ENCODE results near the gene ADH4. TPM values are rescaled to one million over a fixed set of nuclear protein-coding genes. Genes with fewer than 3 reads are reported as not detected.
"Not testable (repeated sequence)": the region's sequence is repeated elsewhere in the genome, so short reads cannot be mapped to it uniquely, and the experiment has no call there.

The ADH4 gene
- total RNA-seq, 1 experiment from 2014 or later: not detected

DNA sequence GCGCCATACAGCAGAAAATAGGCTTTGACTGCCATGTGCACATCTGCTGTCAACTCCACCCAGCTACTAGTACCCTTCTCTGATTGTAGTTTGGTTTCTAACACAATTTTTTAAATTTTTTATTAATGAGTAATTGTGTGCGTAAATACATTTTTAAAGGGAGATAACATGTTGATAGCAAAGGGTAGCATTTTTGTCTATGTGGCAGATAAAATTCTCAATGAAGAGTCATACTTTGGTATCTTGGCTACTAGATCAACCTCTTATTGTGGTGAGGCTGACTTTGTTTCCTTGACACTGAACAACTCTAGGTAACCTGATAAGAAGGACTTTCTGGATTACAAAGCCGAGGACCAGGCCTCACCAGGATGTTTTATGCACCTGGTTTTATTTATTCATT is 9.5 kb downstream of the ADH4 start:
- no peak for DNase-seq (ENCODE audit: low read depth)

DNA sequence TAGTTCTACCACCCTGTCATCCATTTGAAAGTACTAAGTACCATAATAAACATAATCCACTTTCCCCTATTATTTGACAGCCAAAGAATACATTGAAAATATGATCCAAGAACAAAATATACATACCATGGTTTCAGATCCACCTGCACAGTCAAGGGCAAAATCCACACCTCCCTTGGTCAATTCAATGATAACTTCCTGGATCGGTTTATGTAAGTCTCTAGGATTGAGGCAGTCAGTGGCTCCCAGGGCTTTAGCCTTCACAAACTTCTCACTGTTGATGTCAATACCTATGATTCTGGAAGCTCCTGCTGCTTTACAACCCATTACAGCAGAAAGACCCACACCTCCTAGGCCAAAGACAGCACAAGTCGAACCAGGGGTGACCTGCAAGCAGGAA is 12.7 kb downstream of the ADH4 start:
- DNase-seq (ENCODE audit: low read depth): no peak

DNA sequence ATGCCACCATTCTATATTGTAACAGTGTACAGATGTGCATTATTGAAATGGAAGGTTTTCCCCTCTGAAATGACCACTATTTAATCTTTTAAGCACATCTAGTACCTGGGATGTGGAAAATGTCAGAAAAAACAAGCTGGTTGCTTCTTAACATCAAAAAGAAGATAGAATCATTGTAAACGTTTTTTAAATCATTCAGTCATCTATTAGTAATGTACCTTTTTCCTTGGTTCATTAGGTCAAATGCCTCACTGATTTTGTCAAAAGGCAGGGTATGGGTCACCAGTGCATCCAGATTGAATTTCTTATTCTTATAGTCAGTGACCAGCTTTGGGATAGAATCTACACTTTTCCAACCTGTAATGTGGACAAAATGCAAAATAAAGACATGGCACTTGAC is 17.7 kb downstream of the ADH4 start:
- DNase-seq (ENCODE audit: low read depth): no peak

DNA sequence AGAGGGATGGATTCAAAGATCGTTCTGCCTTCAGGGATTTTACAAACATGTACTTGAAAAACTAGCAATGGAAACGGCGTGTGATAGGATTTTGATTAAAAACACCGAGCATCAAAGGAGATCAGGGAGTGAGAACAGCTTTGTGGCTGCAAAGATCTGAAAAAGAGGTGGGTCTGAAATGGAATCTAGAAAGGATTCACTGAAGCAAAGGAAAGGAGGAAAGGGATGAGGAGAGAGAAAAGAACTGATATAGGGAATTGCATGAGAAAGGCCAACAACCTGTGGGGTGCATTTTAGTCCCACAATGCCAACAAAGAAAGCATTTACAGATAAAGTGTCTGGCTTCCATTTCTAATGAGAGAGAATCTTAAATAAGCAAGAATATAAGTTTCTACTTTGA is 23.1 kb downstream of the ADH4 start:
- no peak for DNase-seq (ENCODE audit: low read depth)

DNA sequence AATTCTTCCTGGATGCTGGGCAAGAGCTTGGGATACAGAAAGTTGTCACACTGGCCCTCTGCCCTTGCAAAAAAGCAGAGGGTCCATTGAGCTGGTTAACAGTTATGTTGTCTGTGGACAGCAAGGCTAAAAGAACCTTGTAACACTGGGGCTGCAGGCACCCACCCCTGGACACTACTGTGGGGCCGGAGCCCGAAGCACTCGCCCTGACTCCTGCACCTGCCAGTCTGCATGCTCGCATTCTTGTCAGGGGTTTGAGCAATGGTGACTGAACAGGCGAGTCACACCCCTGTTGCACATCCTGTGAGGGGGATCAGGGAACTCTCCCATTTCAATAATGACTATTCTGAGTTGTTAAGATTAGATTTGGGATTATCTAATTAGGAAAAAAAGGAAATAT is 23.6 kb downstream of the ADH4 start:
- DNase-seq (ENCODE audit: low read depth): no peak

DNA sequence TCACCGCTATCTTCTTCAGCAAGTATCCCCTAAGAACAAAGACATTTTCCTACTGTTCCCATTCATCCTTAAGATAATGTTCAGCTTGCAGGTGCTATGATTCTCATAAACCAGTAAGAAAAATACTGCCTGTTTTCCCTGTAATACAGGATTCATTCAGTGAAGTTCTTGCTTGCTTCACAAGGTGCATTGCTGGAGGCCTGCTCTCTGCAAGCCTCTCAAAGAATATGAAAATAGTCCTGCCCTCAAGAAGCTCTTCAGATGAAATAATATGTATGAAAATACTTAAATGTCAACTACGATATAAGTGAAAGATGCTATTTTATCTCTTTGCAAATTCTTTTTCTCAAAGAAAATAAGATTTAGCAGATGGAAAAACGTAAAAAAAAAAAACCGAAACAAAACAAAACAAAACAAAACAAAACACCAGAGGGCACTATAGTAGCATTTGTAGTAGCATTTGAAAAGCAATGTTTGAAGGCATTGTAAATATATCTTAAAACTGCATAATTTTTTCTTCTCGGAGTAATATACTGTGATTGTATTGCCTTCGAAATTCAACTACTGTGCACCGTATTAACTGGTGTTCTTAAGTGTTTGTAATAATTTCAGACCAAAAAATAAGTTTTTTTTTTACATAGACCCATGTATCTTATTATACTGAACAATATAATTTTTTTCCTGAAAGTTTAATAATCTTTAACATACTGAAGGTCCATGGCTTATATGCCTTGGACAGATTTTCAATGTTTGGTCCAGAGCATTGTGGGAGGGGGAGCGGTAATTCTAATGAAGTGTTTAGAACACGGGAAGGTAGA is 26.0 kb downstream of the ADH4 start:
- peak; percentile 19 for DNase-seq (ENCODE audit: low read depth)

DNA sequence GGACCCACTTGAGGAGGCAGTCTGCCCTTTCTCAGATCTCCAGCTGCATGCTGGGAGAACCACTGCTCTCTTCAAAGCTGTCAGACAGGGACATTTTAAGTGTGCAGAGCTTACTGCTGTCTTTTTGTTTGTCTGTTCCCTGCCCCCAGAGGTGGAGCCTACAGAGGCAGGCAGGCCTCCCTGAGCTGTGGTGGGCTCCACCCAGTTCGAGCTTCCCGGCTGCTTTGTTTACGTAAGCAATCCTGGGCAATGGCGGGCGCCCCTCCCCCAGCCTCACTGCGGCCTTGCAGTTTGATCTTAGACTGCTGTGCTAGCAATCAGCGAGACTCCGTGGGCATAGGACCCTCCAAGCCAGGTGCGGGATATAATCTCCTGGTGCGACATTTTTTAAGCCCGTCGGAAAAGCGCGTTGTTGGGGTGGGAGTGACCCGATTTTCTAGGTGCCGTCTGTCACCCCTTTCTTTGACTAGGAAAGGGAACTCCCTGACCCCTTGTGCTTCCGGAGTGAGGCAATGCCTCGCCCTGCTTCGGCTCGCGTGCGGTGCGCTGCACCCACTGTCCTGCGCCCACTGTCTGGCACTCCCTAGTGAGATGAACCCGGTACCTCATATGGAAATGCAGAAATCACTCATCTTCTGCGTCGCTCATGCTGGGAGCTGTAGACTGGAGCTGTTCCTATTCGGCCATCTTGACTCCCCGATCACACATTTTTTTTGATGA is 26.8 kb downstream of the ADH4 start:
- not testable (repeated sequence) for DNase-seq (ENCODE audit: low read depth)

DNA sequence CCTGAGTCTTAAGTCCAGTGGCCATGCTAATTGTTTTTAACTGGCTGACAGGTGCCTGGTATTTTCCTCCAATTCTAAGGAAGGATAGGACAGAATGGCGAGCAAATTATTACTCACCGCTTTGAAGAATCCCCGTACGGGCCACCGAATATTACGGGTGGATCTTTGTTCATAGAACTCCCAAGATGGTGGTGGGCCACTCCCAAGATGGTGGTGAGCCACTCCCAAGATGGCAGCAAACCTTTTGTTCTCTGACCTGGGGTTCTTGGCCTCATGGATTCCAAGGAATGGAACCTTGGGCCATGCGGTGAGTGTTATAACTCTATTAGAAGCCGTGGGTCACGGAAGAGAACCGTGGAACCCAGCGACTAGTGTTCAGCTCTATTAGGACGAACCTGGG is 34.8 kb downstream of the ADH4 start:
- not testable (repeated sequence) for DNase-seq (ENCODE audit: low read depth)

DNA sequence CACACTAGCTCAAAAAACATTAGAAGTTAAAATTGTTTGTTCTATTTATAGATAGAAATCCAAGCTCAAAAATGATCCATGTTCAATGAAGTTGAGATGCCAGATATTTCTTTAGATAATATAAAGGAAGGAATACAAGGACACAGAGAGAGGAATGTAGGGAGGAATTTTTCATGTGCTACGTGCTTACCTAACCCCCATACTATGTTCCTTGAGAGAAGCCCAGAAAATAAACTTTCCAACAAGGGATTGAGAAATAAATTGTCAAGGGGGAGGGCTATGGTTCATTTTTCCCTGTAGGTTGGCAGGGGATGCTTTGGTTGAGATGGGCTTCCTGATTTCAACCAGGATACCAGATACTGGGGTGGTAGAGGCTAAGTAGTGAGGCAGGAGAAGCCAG is 39.9 kb downstream of the ADH4 start:
- DNase-seq (ENCODE audit: low read depth): no peak

DNA sequence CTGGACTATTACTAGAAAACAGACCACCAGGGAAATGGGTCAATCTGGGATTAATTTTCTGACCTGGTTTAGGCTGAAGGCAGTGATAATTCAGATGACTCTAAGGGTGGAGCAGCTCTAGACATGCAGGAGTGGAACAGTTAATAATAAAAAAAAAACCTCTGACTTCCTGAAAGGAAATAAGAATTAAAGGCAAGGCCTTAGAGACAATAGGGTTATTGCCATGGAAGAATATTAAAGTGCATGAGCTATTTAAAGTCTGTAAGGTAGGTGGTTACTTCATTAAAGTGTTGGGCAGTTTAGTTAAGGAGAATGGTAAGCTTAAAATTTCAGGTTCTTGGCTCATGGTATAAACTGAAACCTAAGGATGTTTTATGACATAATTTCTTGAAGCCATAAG is 40.9 kb downstream of the ADH4 start:
- DNase-seq (ENCODE audit: low read depth): no peak

DNA sequence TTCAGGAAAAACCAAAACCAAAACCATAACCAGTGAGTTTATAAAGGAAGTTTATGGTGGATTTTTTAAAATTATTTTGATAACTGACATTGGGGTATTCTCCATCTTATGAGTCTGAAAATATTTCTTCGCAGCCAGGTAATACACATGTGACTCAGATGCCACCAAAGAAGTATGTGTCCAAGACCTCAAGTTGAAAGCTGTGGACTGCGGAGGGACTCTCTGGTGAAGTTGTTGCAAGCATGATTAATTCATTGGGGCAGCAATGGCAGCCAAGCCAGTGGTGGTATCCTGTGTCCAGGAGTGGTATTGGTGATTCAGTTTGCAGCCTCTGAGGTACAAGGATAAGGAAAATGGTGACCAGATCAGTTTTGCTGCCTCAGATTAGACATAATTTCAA is 41.5 kb downstream of the ADH4 start:
- DNase-seq (ENCODE audit: low read depth): peak; percentile 64

DNA sequence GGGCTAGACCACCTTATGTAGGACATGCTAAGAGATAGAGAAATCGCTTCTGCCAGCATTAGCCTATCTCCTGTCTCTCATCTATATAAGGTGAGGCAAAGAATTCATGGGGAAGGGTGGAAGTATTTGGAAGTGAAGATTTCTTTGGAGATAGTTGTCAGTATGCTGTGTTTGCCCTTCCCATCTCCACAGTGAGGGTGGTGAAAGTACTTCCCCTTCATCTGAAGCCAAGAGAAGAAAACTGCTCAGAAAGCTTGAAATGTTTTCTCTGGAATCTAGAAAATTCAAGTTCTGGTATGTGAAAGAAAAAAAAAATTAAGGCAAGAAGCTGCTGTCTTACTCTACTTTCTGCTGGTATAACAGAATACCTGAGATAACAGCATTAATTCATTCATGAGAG is 43.2 kb downstream of the ADH4 start:
- DNase-seq (ENCODE audit: low read depth): no peak

DNA sequence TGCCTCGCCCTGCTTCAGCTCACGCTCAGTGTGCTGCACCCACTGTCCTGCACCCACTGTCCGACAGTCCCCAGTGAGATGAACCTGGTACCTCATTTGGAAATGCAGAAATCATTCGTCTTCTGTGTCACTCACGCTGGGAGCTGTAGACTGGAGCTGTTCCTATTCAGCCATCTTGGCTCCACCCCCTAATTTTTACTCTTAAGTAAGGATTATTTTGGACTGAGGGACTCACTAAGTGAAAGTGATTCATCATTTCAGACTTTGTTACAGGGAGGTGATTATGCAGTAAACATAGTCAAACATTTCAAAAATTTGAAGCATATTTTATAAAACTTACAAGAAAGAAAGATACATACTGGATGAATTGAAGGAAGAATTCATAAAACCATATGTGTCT is 44.3 kb downstream of the ADH4 start:
- not testable (repeated sequence) for DNase-seq (ENCODE audit: low read depth)

DNA sequence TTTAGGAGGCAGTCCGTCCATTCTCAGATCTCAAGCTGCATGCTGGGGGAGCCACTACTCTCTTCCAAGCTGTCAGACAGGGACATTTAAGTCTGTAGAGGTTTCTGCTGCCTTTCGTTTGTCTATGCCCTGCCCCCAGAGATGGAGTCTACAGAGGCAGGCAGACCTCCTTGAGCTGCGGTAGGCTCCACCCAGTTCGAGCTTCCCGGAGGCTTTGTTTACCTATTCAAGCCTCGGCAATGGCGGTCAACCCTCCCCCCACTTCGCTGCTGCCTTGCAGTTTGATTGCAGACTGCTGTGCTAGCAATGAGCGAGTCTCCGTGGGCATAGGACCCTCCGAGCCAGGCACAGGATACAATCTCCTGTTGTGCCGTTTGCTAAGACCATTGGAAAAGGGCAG is 44.8 kb downstream of the ADH4 start:
- no peak for DNase-seq (ENCODE audit: low read depth)

DNA sequence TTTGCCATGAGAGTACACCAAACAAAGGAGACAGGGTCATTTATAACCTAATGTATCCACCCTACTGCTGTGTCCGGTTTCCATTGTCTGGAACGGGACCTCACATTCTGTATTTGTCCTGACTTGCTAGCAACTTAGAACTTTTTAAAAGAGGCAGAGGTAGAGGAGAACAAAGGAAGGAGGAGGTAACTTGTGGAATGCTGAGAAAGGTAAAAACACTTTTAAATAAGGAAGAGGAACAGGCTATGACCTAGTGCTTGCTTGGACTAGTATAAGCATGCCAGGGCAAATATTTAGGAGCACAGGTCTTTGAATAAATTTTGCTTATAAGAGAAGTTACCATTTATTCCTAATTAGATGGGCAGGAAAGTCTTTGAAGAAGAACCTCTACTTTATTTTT is 52.3 kb downstream of the ADH4 start:
- not testable (repeated sequence) for DNase-seq (ENCODE audit: low read depth)

DNA sequence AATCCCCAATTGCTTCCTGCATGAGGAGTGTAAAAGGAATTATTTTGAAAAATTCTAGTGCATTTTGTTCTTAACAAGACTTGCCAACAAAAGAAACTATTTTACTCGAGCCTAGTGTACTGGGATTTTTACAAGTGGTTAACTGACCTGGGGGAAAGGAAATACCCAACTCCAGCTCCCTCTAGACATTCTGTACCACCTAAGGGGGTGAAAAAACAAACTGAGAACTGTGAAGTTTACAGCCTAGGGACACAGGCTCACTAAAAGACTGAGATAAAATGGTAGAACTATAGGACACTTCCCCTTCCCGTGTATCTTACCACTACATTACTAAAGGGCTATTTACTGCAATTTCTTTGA is 52.9 kb downstream of the ADH4 start:
- peak; percentile 11 for DNase-seq (ENCODE audit: low read depth)

DNA sequence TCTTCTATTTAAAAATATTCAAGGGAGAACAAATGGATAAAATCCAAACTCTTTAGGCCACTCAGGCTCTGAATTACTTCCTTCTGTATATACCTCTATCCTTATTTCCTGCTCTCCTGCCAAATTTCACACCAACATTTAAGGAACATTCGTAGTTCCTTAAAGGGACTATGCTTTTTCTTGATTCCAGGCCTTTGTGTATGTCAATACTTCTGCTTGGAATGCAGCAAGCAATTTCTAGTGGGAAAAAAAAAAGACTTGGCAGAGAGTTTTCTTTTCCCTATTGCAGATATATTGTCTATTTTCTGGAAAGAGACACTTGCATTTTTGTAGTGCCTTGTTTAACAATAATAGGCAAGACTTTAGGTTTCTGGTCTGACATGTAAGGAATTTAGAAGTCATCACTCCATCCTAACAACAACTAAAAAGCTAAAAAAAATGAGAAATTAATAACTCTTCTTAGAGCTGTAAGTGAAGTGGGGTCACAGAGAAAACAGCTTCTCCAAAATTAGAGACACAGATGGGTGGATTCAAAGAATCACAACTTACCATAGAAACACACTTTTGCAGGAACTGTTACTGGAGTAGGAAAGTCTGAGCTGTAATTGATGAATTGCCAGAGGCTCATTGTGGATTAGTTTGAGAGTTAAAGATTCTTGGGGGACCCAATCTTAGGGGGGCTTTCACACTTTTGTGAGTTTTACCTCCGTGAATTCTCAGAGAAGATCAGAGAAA is 53.4 kb downstream of the ADH4 start:
- no peak for DNase-seq (ENCODE audit: low read depth)

DNA sequence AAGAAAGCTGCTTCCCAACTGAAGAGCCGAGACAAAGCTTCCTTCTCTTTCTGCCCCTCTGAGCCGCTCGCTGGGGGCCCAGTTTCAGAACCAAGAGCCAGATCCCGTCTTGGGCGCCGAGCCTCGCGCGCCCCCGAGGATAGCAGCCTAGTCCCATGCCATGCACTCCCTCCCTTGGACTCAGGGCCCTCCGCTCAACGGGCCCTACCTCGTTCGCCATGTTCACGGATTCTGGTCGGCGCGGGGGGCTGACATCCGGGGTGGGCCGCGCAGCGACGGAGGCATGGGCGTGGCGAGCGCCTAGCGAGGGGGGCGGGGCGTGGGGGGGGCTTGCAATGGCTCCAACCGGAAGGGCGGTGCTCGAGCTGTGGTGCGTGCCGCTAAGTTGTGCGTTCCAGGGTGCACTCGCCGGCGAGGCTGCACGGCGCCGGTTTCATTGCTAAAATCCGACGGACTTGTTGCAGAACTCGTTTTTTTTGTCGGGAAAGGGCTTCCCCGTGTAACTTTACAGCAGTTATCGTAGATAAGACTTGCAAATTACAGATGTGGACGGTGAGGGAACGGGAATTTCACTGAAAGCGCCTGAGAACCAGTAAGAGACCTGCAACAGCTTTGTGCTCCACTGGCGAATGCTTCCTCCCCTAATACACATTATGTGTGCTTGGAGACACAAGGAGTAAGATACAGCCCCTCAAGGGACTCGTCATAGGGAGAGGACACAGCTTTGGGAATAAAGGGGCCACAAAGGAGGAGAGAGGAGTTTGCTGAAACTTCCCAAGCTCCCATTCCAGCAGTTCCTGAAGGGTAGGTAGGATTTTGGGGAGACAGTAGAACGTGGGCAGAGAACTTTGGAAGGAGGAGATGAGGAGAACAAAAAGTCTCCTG is 55.4 kb downstream of the ADH4 start, which contains the start of gene ADH5:
ADH5 (minus strand) TSS at position 308 of the 885 bp plus-strand sequence; CDS start at position 220, 88 bp downstream.
- peak; percentile 81 for DNase-seq (ENCODE audit: low read depth)

DNA sequence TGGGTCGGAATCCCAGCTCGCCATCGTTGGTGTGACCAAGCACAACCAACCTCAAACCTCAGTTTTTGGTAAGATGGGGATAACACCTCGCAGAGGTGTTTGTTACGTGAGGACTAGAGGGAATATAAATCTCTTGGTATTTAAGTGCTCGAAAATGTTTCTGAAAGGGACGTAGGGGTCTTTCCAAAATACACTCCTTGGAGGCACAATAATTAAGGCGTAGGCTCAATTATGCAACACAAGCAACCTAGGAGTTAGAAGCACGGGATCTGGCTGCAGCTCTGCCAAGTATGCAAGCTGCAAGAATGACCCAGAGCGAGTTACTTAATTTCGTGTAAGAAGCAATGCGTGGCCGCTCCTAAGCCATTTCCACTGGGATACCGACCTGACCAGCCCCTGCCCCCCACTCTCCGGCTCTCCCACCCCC is 56.1 kb downstream of the ADH4 start:
- peak; percentile 54 for DNase-seq (ENCODE audit: low read depth)

DNA sequence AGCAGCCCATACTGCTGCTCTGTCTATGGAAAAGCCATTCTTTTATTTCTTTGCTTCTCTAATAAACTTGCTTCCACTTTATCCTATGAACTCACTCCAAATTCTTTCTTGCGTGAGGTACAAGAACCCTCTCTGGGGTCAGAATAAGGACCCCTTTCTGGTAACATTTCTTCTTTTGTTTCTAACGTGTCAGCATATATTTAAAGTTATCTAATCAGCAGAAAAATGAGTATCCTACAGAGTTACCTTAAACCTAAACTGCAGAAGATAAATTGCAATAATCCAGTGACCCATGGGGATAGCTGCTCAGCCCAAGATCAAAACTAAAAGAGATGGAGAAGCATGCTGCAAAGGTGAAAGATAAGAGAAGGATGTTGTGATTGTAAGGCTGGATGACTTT is 59.5 kb downstream of the ADH4 start:
- no peak for DNase-seq (ENCODE audit: low read depth)

DNA sequence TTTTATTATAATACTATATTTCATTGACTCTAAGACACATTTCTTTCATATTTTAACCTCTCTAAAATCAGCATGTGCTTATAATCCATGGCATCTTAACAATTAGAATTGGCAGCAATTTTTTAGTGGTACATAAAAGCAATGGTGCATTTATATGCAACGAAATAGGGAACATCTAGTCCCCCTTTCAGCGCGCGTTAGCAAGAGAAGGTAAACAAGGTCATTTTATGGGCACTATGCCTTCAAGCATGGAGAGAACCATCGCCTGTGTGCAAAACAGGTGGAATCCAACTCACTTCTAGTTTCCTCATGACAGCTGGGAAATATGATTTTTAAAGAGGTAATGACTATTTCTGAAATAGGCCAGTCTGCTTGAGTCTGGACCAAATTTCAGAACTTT is 61.9 kb downstream of the ADH4 start:
- no peak for DNase-seq (ENCODE audit: low read depth)

DNA sequence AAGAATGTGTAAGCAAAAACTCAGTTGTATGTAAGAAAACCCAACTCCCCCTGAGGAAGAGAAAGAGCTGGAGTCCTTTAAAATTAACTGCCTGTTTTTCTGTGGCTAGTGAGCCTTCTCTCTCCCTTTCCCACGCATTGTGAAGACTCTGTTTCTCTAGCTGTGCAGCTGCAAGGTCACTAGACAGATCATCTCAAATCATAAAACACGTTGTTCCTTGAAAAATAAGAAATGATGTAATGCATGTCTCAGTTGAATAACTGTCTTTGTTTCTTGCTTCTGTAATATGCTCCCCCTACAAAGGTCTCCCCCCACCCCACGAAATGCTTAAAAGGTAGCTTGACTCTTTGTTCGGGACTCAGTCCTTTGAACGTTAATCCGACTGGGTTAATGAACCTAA is 63.2 kb downstream of the ADH4 start:
- not testable (repeated sequence) for DNase-seq (ENCODE audit: low read depth)
